T-helper 1 cell treated with Interleukin-12 subunit alpha and Interleukin-12 subunit beta and Interleukin-4 antibody, amounts not matched to agents 30 μg/mL and 1 μg/mL, for 36 hours (primary cell): Measurements from ENCODE around the gene TRMT61A.

Experiments
- H3K27ac Mint-ChIP-seq: one replicate; pipeline ENCODE4 v1.8.0; 2021; ENCODE audit warnings: mild to moderate bottlenecking, mixed read lengths
- H3K27me3 Mint-ChIP-seq: one replicate; pipeline ENCODE4 v1.8.0; 2021; ENCODE audit warnings: low read depth, mixed read lengths
- H3K36me3 Mint-ChIP-seq: one replicate; pipeline ENCODE4 v1.8.0; 2021; ENCODE audit warnings: low read depth, mixed read lengths
- H3K4me1 Mint-ChIP-seq: one replicate; pipeline ENCODE4 v1.8.0; 2021; ENCODE audit warnings: low read depth, mixed read lengths
- H3K4me3 Mint-ChIP-seq: one replicate; pipeline ENCODE4 v1.8.0; 2021; ENCODE audit warnings: mild to moderate bottlenecking, moderate library complexity, mixed read lengths
- H3K9me3 Mint-ChIP-seq: one replicate; pipeline ENCODE4 v1.8.0; 2021; ENCODE audit warnings: mixed read lengths

Gene TRMT61A

DNA sequence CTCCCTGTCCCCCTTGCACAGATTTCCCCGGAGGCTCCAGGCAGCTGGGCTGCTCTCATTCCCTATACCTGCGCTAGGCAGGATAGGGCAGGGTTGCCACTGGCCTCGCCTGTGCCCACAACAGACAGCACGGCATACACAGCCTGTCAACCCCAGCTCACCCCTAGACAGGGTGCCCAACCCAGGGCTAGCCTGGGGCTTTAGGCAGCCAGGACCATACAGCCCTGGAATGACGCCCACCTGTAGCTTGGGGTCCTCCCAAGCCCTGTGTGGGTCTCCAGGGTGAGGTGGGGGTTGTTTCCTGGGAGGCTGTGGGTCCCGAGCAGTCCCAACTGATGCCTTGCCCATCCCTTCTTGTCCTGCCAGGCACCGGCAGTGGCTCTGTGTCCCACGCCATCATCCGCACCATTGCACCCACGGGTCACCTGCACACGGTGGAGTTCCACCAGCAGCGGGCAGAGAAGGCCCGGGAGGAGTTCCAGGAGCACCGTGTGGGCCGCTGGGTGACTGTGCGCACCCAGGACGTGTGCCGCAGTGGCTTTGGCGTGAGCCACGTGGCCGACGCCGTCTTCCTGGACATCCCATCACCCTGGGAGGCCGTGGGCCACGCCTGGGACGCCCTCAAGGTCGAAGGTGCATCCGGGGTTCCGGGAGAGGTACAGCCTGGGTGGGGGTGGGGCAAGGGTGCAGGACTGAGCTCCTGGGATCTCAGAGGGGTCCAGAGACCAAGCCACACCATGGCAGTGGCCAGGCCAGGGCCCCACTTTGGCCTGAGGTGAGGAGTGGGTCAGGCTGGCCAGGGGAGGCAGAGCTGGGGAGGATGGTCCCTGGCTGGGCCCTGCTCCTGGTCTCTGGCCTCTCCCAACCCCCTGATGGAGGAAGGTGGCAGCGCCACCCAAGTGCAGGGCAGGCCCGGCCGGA is 3.5 kb downstream of the TRMT61A start:
- Mint-ChIP-seq H3K9me3 (no peaks in the 10 kb centered on the region), H3K4me1 (peaks cover 11% of the 10 kb centered on the region), H3K36me3 (peaks cover 2% of the 10 kb centered on the region), H3K27ac (no peak overlapping the region), H3K27me3 (no peaks in the 10 kb centered on the region), H3K4me3 (no peak overlapping the region)

DNA sequence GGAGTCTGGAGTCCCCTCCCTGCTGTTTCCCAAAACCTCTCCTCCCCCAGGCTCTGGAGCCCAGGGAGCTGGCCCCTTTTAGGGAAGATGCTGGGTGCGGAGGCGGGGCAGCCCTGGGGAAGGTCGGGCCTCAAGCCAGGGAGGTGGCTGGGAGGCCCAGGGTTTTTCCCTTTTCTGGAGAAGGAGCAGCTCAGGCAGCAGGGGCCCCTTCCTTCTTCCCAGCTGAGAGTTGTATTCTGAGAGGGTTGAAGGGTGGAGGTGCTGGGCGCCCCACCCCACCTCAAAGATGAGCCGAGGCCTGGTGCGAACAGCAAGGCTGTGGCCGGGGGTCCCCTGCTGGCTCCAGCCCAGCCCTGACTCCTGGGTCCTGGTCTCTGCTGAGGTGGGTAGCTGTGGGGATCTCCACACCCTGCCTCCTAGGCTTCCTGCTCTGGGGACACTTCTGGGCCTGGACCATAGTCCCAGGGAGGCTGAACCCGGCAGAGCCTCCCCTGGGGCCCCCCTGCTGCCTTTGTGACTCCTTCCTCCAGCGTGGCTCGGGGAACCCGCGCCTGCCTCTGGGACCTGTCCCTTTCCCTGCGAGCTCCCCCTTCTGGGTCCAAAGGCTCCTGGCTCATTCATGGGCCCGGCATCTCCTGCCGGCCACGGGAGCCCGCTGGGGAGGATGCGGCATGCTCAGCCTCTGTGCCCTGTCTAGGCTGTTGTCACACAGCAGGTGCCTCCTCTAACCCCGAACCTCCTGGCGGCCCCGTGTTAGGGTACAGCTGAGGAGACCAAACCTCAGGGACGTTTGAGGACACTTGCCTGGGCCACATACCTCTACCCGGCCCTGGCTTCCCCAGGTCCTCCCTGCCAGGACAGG is 4.4 kb downstream of the TRMT61A start:
- Mint-ChIP-seq H3K4me3 (no peak overlapping the region), H3K9me3 (no peaks in the 10 kb centered on the region), H3K27ac (no peak overlapping the region), H3K27me3 (no peaks in the 10 kb centered on the region), H3K36me3 (peaks cover 2% of the 10 kb centered on the region), H3K4me1 (peaks cover 11% of the 10 kb centered on the region)

DNA sequence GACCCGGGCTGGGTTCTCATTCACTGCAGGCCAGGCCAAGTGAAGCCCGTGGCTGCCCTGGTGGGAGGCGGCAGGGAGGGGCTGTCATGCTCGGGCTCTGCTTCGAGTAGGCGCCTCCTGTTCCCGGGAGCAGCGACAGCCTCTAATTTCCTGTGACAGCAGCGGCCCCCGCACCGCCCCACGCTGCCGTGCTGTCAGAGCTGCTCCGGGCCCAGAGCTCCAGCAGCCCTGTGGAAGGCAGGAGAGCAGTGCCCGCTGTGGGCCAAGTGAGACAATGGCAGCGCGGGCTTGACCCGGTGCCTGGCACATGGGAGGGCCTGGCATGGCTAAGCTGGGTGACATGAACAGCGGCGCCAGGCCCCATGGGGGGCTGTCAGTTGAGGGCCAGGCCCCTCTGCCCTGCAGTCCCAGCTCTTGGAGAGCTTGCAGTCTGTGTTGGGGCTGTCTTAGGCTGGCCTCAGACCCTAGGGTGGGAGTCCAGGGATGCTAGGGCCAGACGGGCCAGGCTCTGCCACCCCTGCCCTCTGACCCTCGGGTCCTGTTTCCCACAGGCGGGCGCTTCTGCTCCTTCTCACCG is 5.1 kb downstream of the TRMT61A start:
- peaks cover 11% of the 10 kb centered on the region for H3K4me1 Mint-ChIP-seq
- H3K27ac Mint-ChIP-seq: no peak overlapping the region
- H3K27me3 Mint-ChIP-seq: no peaks in the 10 kb centered on the region
- no peak overlapping the region for H3K4me3 Mint-ChIP-seq
- peaks cover 2% of the 10 kb centered on the region for H3K36me3 Mint-ChIP-seq
- H3K9me3 Mint-ChIP-seq: no peaks in the 10 kb centered on the region

DNA sequence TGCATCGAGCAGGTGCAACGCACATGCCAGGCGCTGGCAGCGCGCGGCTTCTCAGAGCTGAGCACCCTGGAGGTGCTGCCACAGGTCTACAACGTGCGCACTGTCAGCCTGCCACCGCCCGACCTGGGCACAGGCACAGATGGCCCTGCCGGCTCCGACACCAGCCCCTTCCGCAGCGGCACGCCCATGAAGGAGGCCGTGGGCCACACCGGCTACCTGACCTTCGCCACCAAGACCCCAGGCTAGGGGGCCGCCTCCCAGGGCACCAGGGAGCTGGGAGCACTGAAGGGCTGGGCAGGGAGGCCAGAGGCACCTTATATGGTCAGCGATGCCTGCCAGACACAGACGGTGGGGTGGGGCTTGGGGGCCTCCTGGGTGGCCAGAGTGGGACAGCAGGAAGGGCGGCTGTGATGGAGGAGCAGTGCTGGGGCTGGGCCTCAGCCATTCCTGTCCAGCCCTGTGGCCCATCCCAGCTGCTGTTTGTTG is 5.6 kb downstream of the TRMT61A start:
- H3K4me3 Mint-ChIP-seq: no peak overlapping the region
- peaks cover 8% of the 10 kb centered on the region for H3K4me1 Mint-ChIP-seq
- H3K36me3 Mint-ChIP-seq: peaks cover 2% of the 10 kb centered on the region
- H3K27me3 Mint-ChIP-seq: no peaks in the 10 kb centered on the region
- H3K27ac Mint-ChIP-seq: no peak overlapping the region
- no peaks in the 10 kb centered on the region for H3K9me3 Mint-ChIP-seq

DNA sequence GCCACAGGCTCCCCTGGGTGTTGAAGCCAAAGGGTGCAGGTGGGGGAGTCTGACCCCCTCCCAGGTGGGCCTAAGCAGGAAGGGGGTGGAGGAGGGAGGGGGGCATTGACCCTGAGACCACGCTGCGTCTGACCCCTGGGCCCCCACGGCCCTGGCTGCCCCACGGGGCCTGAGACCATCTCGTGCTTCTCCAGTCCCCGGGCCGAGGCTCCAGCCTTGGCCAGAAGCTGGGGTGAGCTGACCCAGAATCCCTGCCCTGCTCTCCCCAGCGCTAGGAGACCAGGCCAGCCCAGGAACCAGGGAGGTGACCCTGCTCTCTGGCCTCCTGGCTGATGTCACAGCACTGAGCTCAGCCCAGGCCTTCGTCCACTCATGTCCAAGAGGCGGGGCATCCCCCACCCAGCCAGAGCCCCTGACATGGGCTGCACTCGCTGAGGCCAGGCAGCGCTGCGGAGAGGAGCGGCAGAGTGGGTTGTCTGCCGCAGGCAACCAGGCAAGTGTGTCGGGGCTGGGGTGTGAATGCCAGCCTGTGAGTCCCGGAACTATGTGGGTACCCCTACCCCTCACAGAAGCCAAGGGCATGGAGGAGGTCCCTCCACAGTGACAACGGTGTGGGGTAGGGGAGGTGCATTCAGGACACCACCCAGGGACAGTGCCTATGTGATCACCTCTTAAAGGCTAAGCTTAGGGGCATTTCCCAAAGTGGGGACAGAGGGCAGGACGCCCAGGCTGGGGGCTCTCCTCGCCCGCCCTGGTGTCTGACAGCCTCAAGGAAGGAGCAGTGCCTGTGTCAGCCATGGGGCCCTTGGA is 6.3 kb downstream of the TRMT61A start:
- Mint-ChIP-seq H3K27ac (no peak overlapping the region), H3K27me3 (no peaks in the 10 kb centered on the region), H3K4me1 (peaks cover 4% of the 10 kb centered on the region), H3K36me3 (peaks cover 2% of the 10 kb centered on the region), H3K4me3 (no peak overlapping the region), H3K9me3 (no peaks in the 10 kb centered on the region)

DNA sequence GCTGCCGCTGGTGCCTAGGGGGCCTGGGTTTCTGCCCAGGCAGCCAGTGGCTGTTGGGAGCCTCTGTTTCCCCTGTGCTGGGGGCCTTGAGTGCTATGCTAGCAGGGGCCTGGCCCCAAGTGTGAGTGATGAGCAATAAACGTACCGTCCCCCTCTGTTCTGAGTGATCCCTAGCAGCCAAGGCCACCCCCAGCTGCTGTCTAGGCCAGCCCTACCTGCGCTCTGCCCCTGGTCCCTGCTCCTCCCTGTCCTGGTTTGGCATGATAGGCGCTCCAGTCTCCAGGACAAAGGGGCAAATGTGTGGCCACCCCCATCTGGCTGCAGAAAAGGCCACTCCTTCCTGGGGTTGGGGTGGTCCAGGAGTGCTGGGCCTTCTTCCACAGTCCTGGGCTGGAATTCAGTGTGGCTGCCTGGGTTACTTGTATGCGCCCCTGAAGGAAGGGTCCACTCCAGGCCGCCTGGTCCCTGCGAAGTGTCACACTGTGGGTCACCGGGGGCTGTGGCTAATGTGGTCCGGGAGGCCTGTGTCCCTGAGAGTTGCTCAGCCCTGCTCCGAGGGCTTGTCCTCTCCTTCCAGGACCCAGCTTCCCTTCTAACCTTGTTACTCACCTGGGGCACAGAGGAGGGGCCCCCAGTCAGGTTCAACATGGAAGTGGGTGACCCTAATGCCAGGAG is 7.0 kb downstream of the TRMT61A start:
- Mint-ChIP-seq H3K9me3 (no peaks in the 10 kb centered on the region), H3K27ac (no peak overlapping the region), H3K27me3 (no peaks in the 10 kb centered on the region), H3K4me1 (no peaks in the 10 kb centered on the region), H3K4me3 (no peak overlapping the region), H3K36me3 (peaks cover 2% of the 10 kb centered on the region)

DNA sequence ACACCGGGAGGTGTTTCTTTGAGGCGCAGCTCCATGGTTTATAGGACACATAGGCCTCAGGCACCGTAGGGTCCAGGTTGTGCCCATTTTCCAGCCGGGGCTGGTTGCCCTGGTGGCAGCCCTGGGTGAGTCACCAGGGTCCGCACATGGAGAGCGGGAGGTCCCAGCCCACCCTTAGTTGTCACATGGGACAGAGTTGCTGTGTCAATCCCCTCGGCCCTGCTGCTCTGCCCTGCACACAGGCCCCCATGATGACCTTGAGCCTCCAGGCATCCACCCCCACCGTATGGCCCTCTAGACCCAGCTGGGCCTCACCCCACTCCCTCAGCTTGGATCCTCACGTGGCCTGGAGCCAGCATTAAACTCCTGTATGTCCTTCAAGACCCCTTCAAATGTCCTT is 7.7 kb downstream of the TRMT61A start:
- no peak overlapping the region for H3K4me3 Mint-ChIP-seq

DNA sequence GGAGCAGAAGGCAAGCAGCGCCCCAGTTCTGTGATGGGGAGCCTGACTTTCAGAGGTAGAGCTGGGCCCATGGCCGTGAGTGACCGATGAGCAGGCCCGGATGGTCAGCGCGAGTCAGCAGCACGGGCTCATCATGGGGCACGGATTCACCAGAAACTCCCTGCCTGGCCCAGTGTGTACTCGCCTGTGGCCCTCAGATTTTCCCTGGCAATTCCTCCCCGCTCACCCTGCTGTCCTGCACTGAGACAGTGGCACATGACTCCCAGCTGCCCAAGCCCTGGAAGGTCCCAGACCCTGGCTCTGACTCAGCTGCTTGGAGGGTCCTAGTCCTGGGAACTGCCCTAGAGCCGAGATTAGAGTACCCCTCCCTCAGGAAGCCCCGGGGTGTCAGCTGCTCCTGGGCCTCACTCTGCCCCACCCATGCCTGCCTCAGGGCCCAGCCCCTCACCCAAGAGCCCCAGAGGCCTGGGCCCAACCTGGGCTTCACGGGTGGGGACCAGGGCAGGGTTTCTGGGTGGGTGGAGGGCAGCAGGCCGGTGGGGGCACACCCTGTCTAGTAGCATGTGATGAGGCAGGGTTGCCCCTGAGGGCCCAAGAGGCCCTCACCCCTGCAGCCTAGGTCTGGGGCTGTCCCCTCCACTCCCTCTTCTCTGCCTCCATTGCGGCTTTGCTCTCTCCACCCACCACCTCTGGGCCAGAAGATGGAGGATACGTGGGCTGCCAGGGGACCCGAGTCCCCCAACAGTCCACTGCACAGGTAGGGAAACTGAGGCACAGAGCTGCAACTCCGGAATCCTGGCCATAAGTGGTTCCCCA is 8.4 kb downstream of the TRMT61A start:
- Mint-ChIP-seq H3K27me3 (no peaks in the 10 kb centered on the region), H3K4me1 (no peaks in the 10 kb centered on the region), H3K9me3 (no peaks in the 10 kb centered on the region), H3K36me3 (no peaks in the 10 kb centered on the region), H3K4me3 (no peak overlapping the region), H3K27ac (no peak overlapping the region)

More for the DNA sequence above, 7.7 kb downstream of the TRMT61A start:
- no peaks in the 10 kb centered on the region for H3K9me3 Mint-ChIP-seq
- H3K36me3 Mint-ChIP-seq: no peaks in the 10 kb centered on the region
- H3K4me1 Mint-ChIP-seq: no peaks in the 10 kb centered on the region
- H3K27me3 Mint-ChIP-seq: no peaks in the 10 kb centered on the region
- no peak overlapping the region for H3K27ac Mint-ChIP-seq

DNA sequence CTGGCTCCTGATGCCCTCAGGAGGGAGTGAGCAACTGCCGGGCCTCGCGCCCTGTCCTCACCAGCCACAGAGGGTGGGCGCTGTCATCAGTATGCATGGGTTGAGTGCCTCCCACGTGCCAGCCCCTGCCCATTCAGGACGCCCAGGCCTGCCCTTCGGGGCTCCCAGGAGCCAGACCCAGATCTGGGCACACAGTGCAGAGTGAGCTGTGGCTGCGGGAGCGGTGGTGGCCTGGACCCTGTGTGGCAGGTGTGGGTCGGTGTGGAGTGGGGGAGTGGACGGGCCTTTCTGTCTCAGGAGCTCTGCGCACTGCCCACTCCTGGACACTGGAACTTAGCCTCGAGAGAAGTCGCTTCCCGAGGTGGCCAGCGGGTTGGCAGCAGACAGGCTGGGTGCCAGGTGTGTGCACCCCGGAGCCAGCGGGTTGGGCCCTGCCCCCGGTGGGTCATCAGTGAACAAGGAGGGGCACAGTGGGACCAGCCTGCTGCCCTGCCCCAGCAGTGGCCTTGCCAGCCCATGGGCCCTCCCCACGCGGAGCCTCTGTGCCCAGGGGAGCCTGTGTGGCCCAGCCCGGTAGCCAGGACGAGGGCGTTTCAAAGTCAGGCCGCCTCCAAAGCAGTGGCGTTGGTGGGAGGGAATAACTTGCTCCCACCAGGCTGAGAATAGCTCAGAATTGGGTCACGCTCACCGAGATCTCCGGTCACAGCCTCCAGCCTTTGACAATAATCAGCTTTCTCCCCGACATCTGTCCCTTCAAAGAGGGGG is 9.5 kb downstream of the TRMT61A start:
- H3K4me3 Mint-ChIP-seq: no peak overlapping the region
- H3K36me3 Mint-ChIP-seq: no peaks in the 10 kb centered on the region
- no peaks in the 10 kb centered on the region for H3K4me1 Mint-ChIP-seq
- no peaks in the 10 kb centered on the region for H3K27me3 Mint-ChIP-seq
- no peaks in the 10 kb centered on the region for H3K9me3 Mint-ChIP-seq
- H3K27ac Mint-ChIP-seq: no peak overlapping the region

DNA sequence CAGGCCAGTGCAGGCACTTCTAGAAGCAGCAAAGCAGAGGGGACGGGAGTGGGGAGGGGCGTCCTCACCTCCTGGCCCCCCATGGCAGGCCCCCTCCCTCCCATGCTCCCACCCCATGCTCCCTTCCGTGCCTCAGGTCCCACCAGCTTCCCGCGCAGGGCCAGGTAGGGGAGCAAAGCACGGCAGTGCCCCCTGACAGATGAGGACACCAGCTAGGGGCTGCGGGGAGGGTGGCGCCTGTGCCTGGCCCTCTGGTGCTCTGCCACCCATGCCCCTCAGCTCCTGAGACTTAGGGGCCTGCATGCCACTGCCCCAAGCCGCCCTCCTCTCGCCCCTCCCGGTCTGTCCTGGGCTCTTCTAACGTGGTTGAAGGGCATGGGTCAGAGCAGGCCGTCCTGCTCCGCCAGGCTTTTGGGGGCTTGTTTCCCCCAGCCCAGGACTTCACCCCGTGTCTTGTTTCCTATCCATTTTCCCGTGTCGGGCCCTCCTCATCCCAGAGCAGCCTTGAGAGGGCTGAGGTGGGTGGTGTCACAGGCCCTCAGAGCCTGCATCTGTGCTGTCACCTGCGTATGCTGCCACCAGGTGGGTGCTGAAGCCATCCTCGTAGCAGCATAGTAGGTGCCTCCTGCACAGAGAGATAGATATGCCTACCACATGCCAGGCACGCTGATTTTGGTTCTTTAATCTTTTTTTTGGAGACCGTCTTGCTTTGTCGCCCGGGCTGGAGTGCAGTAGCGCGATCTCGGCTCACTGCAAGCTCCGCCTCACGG is 10.2 kb downstream of the TRMT61A start:
- Mint-ChIP-seq H3K36me3 (no peaks in the 10 kb centered on the region), H3K4me1 (no peaks in the 10 kb centered on the region), H3K4me3 (no peak overlapping the region), H3K27ac (peak overlapping the region; percentile 59), H3K27me3 (no peaks in the 10 kb centered on the region), H3K9me3 (no peaks in the 10 kb centered on the region)

DNA sequence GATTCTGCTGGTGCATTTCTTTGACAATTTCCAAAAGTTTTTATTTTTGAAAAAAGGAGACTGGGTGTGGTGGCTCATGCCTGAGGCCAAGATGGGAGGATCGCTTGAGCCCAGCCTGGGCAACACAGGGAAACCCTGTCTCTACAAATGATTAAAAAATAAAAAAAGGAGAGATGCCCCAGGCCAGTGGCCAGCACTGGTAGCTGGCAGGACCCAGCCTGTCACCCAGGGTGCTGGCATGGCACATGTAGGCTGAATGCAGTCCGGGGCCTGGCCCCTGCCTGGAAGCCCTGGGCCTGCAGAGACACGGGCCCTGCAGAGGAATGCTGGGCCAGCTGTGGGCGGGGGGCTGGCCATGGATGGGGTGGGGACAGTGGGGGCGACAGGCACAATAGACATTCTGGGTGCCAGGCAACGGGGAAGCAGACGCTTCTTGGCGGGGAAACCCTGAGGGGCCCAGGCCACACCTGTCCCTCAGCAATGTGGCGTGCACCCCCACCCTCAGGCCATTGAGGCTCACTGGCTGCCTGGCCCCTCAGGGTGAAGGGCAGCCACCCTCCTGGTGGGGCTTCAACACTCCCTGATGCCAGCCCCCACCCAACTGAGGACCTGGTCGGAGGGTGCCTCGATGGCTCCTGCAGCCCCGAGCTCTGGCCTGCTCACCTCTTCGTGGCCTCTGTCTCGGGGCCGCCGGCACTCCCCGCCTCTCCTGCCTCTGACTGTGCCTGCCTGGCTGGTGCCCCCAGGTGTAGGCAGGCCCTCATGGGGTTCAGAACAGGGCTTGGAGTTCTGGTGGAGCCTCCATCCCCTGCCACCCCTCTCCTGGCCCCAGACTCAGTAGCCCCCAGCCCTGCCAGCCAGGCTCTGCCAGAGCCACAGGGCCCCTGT is 12.1 kb downstream of the TRMT61A start:
- no peak overlapping the region for H3K27ac Mint-ChIP-seq
- H3K4me1 Mint-ChIP-seq: no peaks in the 10 kb centered on the region
- H3K9me3 Mint-ChIP-seq: no peaks in the 10 kb centered on the region
- no peaks in the 10 kb centered on the region for H3K27me3 Mint-ChIP-seq
- no peaks in the 10 kb centered on the region for H3K36me3 Mint-ChIP-seq
- no peak overlapping the region for H3K4me3 Mint-ChIP-seq
